Measurements from ENCODE around the gene PIPOX. TPM values are rescaled to one million over a fixed set of nuclear protein-coding genes. Genes with fewer than 3 reads are reported as not detected.

PIPOX gene
- 1 to 10 TPM; 3.5 to 3.6 TPM for total RNA-seq
- polyA plus RNA-seq, result under 1 TPM in 1 of 2 donors, not detected in 1; 0.29 TPM

- H3K27me3 Mint-ChIP-seq, result peaks cover 6 to 7% of the 10 kb centered on the region in 2 donors
- no peak within 1 kb of the TSS for H3K27ac Mint-ChIP-seq
- Histone ChIP-seq H3K36me3 (ENCODE audit: insufficient read depth, low read length) (no peaks in the 10 kb centered on the region), H3K4me1 (ENCODE audit: insufficient read depth, low read length) (no peaks in the 10 kb centered on the region), H3K9me3 (ENCODE audit: control insufficient read depth in 1 of 2, low read length in 2 of 2) (no peaks in the 10 kb centered on the region), H3K4me3 (ENCODE audit: low read length in 2 of 2) (no peak within 1 kb of the TSS), H3K27me3 (ENCODE audit: insufficient read depth, low read length) (no peaks in the 10 kb centered on the region), H3K27ac (ENCODE audit: low read depth, low read length) (no peak within 1 kb of the TSS)
- DNase-seq, result no peak
- no peaks in the 10 kb centered on the region for H3K4me1 Mint-ChIP-seq
- no peak within 1 kb of the TSS for H3K4me3 Mint-ChIP-seq
- intact Hi-C loops (cut with micrococcal nuclease), result no loop called here
- POLR2A ChIA-PET (ENCODE audit: partially characterized antibody), result no interaction called here
- peaks cover 0 to 3% (median 0%) of the 10 kb centered on the region in 8 donors for H3K9me3 Mint-ChIP-seq
- H3K36me3 Mint-ChIP-seq, result no peaks in the 10 kb centered on the region
- CTCF ChIA-PET (ENCODE audit: partially characterized antibody), result no interaction called here
These were observed at the start of gene PIPOX for GRCh38 chr17:29042679-29043538. Gene PIPOX (plus strand): TSS chr17:29043141. CDS start chr17:29043226, 85 bp downstream.

- H3K27me3 Mint-ChIP-seq, result peaks cover 8 to 24% of the 10 kb centered on the region in 2 donors
- no peaks in the 10 kb centered on the region for H3K4me1 ChIP-seq (ENCODE audit: insufficient read depth, low read length)
- CTCF ChIA-PET (ENCODE audit: partially characterized antibody), result interaction anchor here (0.7 kb wide), 1 partner anchor 123 kb away, joined by 3 read pairs; no protein-coding TSS in a partner anchor
- H3K27me3 ChIP-seq (ENCODE audit: insufficient read depth, low read length), result no peaks in the 10 kb centered on the region
- no peak overlapping the region for H3K4me3 Mint-ChIP-seq
- no peaks in the 10 kb centered on the region for H3K36me3 ChIP-seq (ENCODE audit: insufficient read depth, low read length)
- no peak overlapping the region for H3K4me3 ChIP-seq (ENCODE audit: low read length in 2 of 2)
- POLR2A ChIA-PET (ENCODE audit: partially characterized antibody), result no interaction called here
- intact Hi-C loops (cut with micrococcal nuclease), result no loop called here
- no peaks in the 10 kb centered on the region for H3K4me1 Mint-ChIP-seq
- no peak for DNase-seq
- H3K36me3 Mint-ChIP-seq, result no peaks in the 10 kb centered on the region
- H3K27ac ChIP-seq (ENCODE audit: low read depth, low read length), result no peak overlapping the region
- no peaks in the 10 kb centered on the region for H3K9me3 Mint-ChIP-seq
- H3K27ac Mint-ChIP-seq, result no peak overlapping the region
- H3K9me3 ChIP-seq (ENCODE audit: control insufficient read depth in 1 of 2, low read length in 2 of 2), result no peaks in the 10 kb centered on the region
These were observed 49.1 kb upstream of the PIPOX start for GRCh38 chr17:28993645-28994426.

GRCh38 chr17:28996554-28997096, 46.3 kb upstream of the PIPOX start:
- Histone ChIP-seq H3K27me3 (ENCODE audit: insufficient read depth, low read length) (peaks cover 3% of the 10 kb centered on the region), H3K4me3 (ENCODE audit: low read length in 2 of 2) (no peak overlapping the region), H3K27ac (ENCODE audit: low read depth, low read length) (no peak overlapping the region), H3K9me3 (ENCODE audit: control insufficient read depth in 1 of 2, low read length in 2 of 2) (no peaks in the 10 kb centered on the region), H3K4me1 (ENCODE audit: insufficient read depth, low read length) (no peaks in the 10 kb centered on the region), H3K36me3 (ENCODE audit: insufficient read depth, low read length) (no peaks in the 10 kb centered on the region)
- intact Hi-C loops (cut with micrococcal nuclease), result no loop called here
- H3K4me3 Mint-ChIP-seq, result no peak overlapping the region
- ChIA-PET CTCF (ENCODE audit: partially characterized antibody) (interaction anchor here (0.8 to 1.7 kb wide), 2 partner anchors 120 to 122 kb away, joined by 3 to 4 read pairs; no protein-coding TSS in a partner anchor), POLR2A (ENCODE audit: partially characterized antibody) (no interaction called here)
- no peaks in the 10 kb centered on the region for H3K9me3 Mint-ChIP-seq
- H3K27me3 Mint-ChIP-seq, result peaks cover 10 to 29% of the 10 kb centered on the region in 2 donors
- H3K36me3 Mint-ChIP-seq, result no peaks in the 10 kb centered on the region
- no peak for DNase-seq
- H3K4me1 Mint-ChIP-seq, result no peaks in the 10 kb centered on the region
- peak overlapping the region in 1 of 7 donors; percentile 62 for H3K27ac Mint-ChIP-seq

- H3K27ac Mint-ChIP-seq, result no peak overlapping the region
- peaks cover 12 to 31% of the 10 kb centered on the region in 2 donors for H3K27me3 Mint-ChIP-seq
- POLR2A ChIA-PET (ENCODE audit: partially characterized antibody), result no interaction called here
These were observed 45.1 kb upstream of the PIPOX start for GRCh38 chr17:28997806-28998205.

GRCh38 chr17:28999206-28999605, 43.7 kb upstream of the PIPOX start:
- no peak overlapping the region for H3K4me3 ChIP-seq (ENCODE audit: low read length in 2 of 2)
- Mint-ChIP-seq H3K36me3 (no peaks in the 10 kb centered on the region), H3K9me3 (no peaks in the 10 kb centered on the region), H3K4me3 (no peak overlapping the region), H3K4me1 (no peaks in the 10 kb centered on the region), H3K27ac (no peak overlapping the region), H3K27me3 (peaks cover 19 to 35% of the 10 kb centered on the region in 2 donors)
- H3K4me1 ChIP-seq (ENCODE audit: insufficient read depth, low read length), result no peaks in the 10 kb centered on the region
- CTCF ChIA-PET (ENCODE audit: partially characterized antibody), result interaction anchor here (1.0 kb wide), 1 partner anchor 15 kb away, joined by 3 read pairs; no protein-coding TSS in a partner anchor
- no peaks in the 10 kb centered on the region for H3K9me3 ChIP-seq (ENCODE audit: control insufficient read depth in 1 of 2, low read length in 2 of 2)
- intact Hi-C loops (cut with micrococcal nuclease), result no loop called here
- no peaks in the 10 kb centered on the region for H3K36me3 ChIP-seq (ENCODE audit: insufficient read depth, low read length)
- no peak for DNase-seq
- POLR2A ChIA-PET (ENCODE audit: partially characterized antibody), result no interaction called here
- peaks cover 9% of the 10 kb centered on the region for H3K27me3 ChIP-seq (ENCODE audit: insufficient read depth, low read length)
- no peak overlapping the region for H3K27ac ChIP-seq (ENCODE audit: low read depth, low read length)

More at GRCh38 chr17:28997806-28998205, 45.1 kb upstream of the PIPOX start:
- intact Hi-C loops (cut with micrococcal nuclease), result no loop called here
- Mint-ChIP-seq H3K4me3 (no peak overlapping the region), H3K4me1 (no peaks in the 10 kb centered on the region), H3K9me3 (no peaks in the 10 kb centered on the region), H3K36me3 (no peaks in the 10 kb centered on the region)
- H3K36me3 ChIP-seq (ENCODE audit: insufficient read depth, low read length), result no peaks in the 10 kb centered on the region
- H3K27me3 ChIP-seq (ENCODE audit: insufficient read depth, low read length), result peaks cover 3% of the 10 kb centered on the region
- H3K4me1 ChIP-seq (ENCODE audit: insufficient read depth, low read length), result no peaks in the 10 kb centered on the region
- DNase-seq, result no peak
- CTCF ChIA-PET (ENCODE audit: partially characterized antibody), result no interaction called here
- no peak overlapping the region for H3K27ac ChIP-seq (ENCODE audit: low read depth, low read length)
- H3K4me3 ChIP-seq (ENCODE audit: low read length in 2 of 2), result no peak overlapping the region
- H3K9me3 ChIP-seq (ENCODE audit: control insufficient read depth in 1 of 2, low read length in 2 of 2), result no peaks in the 10 kb centered on the region

GRCh38 chr17:29000973-29001372, 42.0 kb upstream of the PIPOX start:
- Histone ChIP-seq H3K27ac (ENCODE audit: low read depth, low read length) (no peak overlapping the region), H3K4me3 (ENCODE audit: low read length in 2 of 2) (no peak overlapping the region), H3K36me3 (ENCODE audit: insufficient read depth, low read length) (no peaks in the 10 kb centered on the region), H3K9me3 (ENCODE audit: control insufficient read depth in 1 of 2, low read length in 2 of 2) (no peaks in the 10 kb centered on the region), H3K4me1 (ENCODE audit: insufficient read depth, low read length) (peaks cover under 1% of the 10 kb centered on the region), H3K27me3 (ENCODE audit: insufficient read depth, low read length) (peaks cover 14% of the 10 kb centered on the region)
- intact Hi-C loops (cut with micrococcal nuclease), result no loop called here
- no peak overlapping the region for H3K27ac Mint-ChIP-seq
- POLR2A ChIA-PET (ENCODE audit: partially characterized antibody), result no interaction called here
- CTCF ChIA-PET (ENCODE audit: partially characterized antibody), result no interaction called here
- H3K4me3 Mint-ChIP-seq, result no peak overlapping the region
- DNase-seq, result no peak
- no peaks in the 10 kb centered on the region for H3K36me3 Mint-ChIP-seq
- no peaks in the 10 kb centered on the region for H3K4me1 Mint-ChIP-seq
- H3K9me3 Mint-ChIP-seq, result no peaks in the 10 kb centered on the region
- peaks cover 24 to 35% of the 10 kb centered on the region in 2 donors for H3K27me3 Mint-ChIP-seq

- Mint-ChIP-seq H3K36me3 (peaks cover 0 to 4% of the 10 kb centered on the region in 2 donors), H3K27ac (no peak overlapping the region), H3K27me3 (peaks cover 38 to 41% of the 10 kb centered on the region in 2 donors), H3K9me3 (peaks cover 0 to 3% (median 0%) of the 10 kb centered on the region in 8 donors), H3K4me1 (peaks cover 0 to 1% (median 0%) of the 10 kb centered on the region in 4 donors), H3K4me3 (no peak overlapping the region)
- ChIA-PET CTCF (ENCODE audit: partially characterized antibody) (no interaction called here), POLR2A (ENCODE audit: partially characterized antibody) (no interaction called here)
- intact Hi-C loops (cut with micrococcal nuclease), result no loop called here
- no peak for DNase-seq
- H3K36me3 ChIP-seq (ENCODE audit: insufficient read depth, low read length), result no peaks in the 10 kb centered on the region
- H3K4me1 ChIP-seq (ENCODE audit: insufficient read depth, low read length), result peaks cover 4% of the 10 kb centered on the region
- H3K27me3 ChIP-seq (ENCODE audit: insufficient read depth, low read length), result peaks cover 31% of the 10 kb centered on the region
- H3K27ac ChIP-seq (ENCODE audit: low read depth, low read length), result no peak overlapping the region
- no peak overlapping the region for H3K4me3 ChIP-seq (ENCODE audit: low read length in 2 of 2)
- no peaks in the 10 kb centered on the region for H3K9me3 ChIP-seq (ENCODE audit: control insufficient read depth in 1 of 2, low read length in 2 of 2)
These were observed 40.1 kb upstream of the PIPOX start for GRCh38 chr17:29002811-29003210.

All from CD4-positive, alpha-beta memory T cell (primary cell).